ENCODE measurements around the gene GOLGA5. TPM values are rescaled to one million over a fixed set of nuclear protein-coding genes. Genes with fewer than 3 reads are reported as not detected.
"Not testable (repeated sequence)": the region's sequence is repeated elsewhere in the genome, so short reads cannot be mapped to it uniquely, and the experiment has no call there.

GOLGA5 gene
- polyA plus RNA-seq (2014; cell fraction: cytosol; rRNA removed) = 15.6 and 16.3 TPM in 2 replicates
- 6.4 and 7.7 TPM in 2 replicates for polyA plus RNA-seq (2014; cell fraction: nucleus; rRNA removed)

DNA sequence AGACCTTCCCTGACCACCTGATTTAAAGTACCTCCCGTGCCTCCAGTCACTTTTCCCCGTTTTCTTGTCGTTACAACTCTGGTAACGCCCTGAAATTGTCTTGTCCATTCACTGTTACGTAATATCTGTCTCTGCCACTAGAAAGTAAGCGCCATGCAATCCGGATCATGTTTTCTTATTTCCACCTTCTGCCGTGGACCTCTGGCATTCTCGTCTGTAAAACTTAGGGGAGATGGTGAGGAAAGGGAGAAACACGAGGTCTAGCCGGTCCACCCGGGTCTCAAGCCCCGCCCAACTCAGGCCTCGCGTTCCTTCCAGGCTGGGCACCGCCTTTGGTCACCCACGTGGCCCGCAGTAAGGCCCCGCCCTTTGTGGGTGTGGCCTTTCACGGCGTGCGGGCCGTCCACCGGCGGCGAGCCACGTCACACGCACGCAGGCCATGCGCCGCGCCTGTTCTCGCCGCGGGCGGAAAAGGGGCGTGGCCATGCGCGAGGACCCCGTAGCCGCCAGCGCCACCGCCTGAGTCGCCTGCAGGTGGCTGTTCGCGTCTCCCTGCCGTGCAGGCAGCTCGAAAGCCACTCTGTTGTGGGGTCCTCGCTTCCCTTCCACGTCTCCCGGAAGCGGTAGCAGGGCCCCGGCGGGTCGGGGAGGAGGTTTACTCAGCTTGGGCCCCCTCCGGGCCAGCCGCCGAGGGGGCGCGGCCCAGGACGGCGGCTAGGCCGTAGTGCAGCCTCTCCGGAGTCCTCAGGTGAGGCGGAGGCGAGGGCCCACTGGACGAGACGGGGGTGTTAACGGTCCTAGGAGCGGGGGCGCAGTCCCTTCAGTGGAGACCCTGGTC lies at the start of gene GOLGA5:
Gene GOLGA5 (plus strand): TSS at position 597 of the 838 bp plus-strand sequence. CDS start 3,133 bp downstream, outside the sequence.
- peak; percentile 93 for DNase-seq (ENCODE audit: low spot score)

- DNase-seq (ENCODE audit: low spot score) = no peak
Measured at GRCh38 chr14:92747701-92748258, 46.3 kb upstream of the GOLGA5 start.

GRCh38 chr14:92748259-92749016 lies 45.7 kb upstream of the GOLGA5 start, which contains the start of gene LGMN:
LGMN (minus strand) TSS chr14:92748627; CDS start chr14:92732786, 15,841 bp downstream.
- DNase-seq (ENCODE audit: low spot score) = peak; percentile 90

- DNase-seq (ENCODE audit: low spot score) = not testable (repeated sequence)
Measured at GRCh38 chr14:92750222-92750728, 43.8 kb upstream of the GOLGA5 start.

DNA sequence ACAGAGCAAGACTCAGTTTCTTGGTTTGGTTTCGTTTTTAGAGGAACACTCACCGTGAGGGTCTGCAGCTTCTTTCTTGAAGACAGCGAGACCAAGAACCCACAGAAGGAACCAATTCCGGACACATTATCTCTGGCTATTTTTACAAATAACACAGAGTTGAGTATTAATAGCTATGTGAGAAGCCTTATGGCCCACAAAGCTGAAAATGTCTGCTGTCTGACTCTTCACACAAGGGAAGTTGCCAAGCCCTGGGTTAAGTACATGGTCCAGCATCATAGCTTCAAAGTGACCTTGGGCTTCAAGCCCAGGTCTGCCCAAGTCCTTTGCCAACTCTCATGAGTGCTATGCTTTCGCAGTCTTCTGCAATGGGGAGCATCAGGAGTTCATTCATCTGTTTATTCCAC lies 43.1 kb upstream of the GOLGA5 start:
- no peak for DNase-seq (ENCODE audit: low spot score)

- DNase-seq (ENCODE audit: low spot score) = no peak
Measured at GRCh38 chr14:92751819-92752218, 42.3 kb upstream of the GOLGA5 start.

- DNase-seq (ENCODE audit: low spot score) = no peak
Measured at GRCh38 chr14:92753250-92753649, 40.9 kb upstream of the GOLGA5 start.

DNA sequence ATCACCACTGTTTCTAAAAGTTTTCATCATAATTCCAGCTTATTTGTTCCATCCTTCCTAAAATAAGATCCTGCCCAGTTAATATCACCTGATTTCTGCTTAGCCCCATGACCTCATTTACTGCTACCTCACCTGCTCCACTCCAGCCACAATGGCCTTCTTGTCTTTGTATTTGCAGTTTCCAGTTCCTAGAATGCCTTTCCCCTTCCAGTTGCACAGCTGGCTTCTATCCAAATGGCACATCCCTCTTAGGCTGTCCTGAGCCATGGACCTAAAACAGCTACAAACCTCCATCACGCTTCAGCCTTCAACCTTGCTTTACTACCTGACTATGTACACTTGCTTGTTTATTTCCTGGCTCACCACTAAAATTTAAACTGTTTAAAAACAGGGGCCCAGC lies 39.1 kb upstream of the GOLGA5 start:
- DNase-seq (ENCODE audit: low spot score) = no peak

DNA sequence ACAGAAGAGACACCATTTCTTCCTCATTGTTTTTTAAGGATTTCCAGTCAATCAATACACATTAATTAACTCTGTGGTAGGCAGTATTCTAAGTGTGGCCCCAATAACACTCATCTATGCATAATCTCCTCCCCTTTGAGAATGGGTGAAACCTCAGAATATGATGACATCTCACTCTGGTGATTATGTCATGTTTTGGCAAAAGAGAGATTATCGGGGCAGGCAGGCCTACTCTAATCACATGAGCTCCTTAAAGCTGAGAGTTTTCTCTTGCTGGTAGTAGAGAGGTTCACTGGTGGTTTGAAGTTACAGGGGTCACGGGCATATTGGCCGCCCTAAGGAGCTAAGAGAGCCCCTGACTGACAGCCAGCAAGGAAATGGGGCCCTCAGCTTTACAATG lies 38.6 kb upstream of the GOLGA5 start:
- DNase-seq (ENCODE audit: low spot score) = no peak

GRCh38 chr14:92756446-92756845 lies 37.7 kb upstream of the GOLGA5 start:
- DNase-seq (ENCODE audit: low spot score) = no peak

GRCh38 chr14:92759300-92759678 lies 34.8 kb upstream of the GOLGA5 start:
- DNase-seq (ENCODE audit: low spot score) = peak; percentile 64

DNA sequence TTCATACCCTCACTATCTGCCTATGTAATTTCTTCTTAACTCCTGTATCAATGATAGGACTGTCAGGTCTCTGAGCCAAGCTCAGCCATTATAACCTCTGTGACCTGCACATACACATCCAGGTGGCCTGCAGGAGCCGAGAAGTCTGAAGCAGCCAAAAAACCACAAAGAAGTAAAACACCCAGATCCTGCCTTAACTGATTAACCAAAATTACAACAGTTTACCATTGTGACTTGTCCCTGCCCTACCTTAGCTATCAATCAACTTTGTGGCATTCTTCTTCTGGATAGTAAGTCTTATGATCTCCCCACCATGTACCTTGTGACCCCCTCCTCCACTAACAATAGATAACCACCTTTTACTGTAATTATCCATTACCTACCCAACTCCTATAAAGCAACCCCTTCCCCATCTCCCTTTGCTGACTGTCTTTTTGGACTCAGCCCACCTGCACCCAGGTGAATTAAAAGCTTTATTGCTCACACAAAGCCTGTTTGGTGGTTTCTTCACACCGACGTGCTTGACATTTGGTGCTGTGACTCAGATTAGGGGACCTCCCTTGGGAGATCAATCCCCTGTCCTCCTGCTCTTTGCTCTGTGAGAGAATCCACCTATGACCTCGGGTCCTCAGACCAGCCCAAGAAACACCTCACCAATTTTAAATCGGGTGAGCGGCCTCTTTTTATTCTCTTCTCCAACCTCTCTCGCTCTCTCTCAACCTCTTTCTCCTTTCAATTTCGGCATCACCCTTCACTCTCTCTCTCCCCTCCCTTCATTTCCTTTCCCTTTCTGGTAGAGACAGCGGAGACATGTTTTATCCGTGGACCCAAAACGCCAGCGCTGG lies 34.2 kb upstream of the GOLGA5 start:
- DNase-seq (ENCODE audit: low spot score) = no peak

DNA sequence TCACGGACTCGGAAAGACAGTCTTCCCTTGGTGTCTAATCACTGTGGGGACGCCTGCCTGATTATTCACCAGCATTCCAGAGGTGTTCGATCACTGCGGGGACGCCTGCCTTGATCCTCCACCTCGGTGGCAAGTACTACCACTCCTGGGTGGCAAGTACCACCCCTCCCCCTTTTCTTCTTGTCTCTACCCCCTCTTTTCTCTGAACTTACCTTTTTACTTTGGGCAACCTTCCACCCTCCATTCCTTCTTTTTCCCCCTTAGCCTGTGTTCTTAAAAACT lies 33.6 kb upstream of the GOLGA5 start:
- DNase-seq (ENCODE audit: low spot score) = no peak

GRCh38 chr14:92763666-92764631 lies 30.2 kb upstream of the GOLGA5 start:
- not testable (repeated sequence) for DNase-seq (ENCODE audit: low spot score)

DNA sequence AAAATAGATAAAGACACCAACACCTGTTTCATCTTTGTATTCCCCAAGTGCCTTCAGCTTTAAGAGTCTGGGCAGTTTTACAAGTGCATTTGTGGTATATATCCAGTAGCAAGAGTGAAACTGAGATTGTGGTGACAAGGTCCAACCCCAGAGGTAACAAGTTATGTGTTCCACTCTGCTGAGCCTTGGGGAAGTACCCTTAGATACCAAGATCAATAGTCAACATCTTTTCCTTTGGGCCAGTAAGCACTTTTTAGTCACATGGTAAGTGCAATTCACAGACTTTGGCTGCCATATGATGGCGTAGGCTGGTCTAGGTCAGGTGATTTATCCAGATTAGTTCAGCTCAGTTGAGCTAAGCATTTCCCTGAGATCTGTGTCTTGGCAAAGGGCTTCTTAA lies 25.9 kb upstream of the GOLGA5 start:
- DNase-seq (ENCODE audit: low spot score) = not testable (repeated sequence)

GRCh38 chr14:92768795-92769194 lies 25.3 kb upstream of the GOLGA5 start:
- DNase-seq (ENCODE audit: low spot score) = no peak

DNA sequence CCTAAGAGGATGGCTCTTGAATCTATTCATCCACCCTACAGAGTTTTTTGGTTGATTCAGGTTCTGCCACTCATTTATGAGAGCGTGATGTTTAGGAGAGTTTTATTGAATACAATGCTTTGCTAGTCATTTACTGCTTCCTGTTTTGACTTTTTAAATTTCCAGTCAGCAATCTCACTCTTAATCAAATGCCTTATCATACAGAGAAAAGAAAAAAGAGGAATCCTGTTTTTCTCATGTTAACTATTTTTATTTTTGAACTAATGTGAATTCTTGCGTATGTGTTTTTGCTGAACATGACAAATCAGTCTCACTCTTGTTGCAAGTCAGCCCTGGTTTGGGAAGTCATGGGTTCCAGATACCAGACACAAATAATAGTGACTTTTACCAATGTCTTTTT lies 23.6 kb upstream of the GOLGA5 start:
- DNase-seq (ENCODE audit: low spot score) = no peak

DNA sequence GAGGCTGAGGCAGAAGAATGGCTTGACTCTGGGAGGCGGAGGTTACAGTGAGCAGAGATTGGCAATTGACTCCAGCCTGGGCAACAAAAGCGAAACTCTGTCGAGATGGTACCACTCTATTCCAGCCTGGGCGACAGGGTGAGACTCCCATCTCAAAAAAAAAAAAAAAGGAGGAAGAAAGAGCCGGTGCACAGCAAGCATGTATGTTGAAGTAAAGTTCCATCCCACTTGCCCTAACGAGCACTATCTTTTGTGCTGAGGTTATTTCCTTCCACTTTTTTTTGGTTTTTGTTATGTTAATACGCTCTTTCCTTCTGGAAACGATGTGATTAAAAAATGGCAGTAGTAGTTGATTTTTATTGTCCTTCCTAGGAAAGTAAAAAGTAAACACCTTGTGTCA lies 19.5 kb upstream of the GOLGA5 start:
- no peak for DNase-seq (ENCODE audit: low spot score)

- DNase-seq (ENCODE audit: low spot score) = not testable (repeated sequence)
Measured at GRCh38 chr14:92775292-92775691, 18.8 kb upstream of the GOLGA5 start.
